Testis (tissue), 2 donors: ENCODE measurements around the gene TMPRSS11E.

Source experiments
- POLR2A ChIP-seq: fragments of 450-650 bp; IDR thresholded peaks from one replicate; pipeline ENCODE4 v1.6.1; 2017; ENCODE audit warnings: antibody characterized with exemption, mild to moderate bottlenecking, moderate library complexity
- TF ChIP-seq, protein P1 (sequence below), 3 experiments: fragments of 450-650 bp in 2 of 3; fragments of 200-600 bp in 1 of 3; sonication (generic) in 1 of 3; IDR thresholded peaks; one replicate each; pipeline ENCODE4 v1.5.1; 2016 to 2019; ENCODE audit warnings: antibody characterized with exemption in 3 of 3, mild to moderate bottlenecking in 2 of 3, moderate library complexity in 1 of 3

DNA sequence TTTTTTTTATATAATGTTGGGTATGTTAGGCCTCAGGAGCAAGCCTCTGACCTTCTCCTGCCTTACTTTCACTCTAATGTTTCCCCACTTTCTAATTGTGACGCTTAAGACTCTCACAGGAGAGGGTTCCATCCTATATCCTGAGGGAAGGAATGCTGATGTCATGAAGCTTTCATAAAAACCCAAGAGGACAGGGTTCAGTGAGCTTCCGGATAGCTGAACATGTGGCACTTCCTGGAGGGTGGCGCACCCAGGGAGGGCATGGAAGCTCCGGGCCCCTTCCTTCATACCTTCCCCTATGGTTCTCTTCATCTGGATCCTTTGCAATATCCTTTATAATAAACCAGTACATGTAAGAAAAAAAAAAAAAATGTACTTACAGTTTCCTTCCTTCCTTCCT lies 48.0 kb upstream of the TMPRSS11E start:
- TF ChIP-seq, protein P1, sequence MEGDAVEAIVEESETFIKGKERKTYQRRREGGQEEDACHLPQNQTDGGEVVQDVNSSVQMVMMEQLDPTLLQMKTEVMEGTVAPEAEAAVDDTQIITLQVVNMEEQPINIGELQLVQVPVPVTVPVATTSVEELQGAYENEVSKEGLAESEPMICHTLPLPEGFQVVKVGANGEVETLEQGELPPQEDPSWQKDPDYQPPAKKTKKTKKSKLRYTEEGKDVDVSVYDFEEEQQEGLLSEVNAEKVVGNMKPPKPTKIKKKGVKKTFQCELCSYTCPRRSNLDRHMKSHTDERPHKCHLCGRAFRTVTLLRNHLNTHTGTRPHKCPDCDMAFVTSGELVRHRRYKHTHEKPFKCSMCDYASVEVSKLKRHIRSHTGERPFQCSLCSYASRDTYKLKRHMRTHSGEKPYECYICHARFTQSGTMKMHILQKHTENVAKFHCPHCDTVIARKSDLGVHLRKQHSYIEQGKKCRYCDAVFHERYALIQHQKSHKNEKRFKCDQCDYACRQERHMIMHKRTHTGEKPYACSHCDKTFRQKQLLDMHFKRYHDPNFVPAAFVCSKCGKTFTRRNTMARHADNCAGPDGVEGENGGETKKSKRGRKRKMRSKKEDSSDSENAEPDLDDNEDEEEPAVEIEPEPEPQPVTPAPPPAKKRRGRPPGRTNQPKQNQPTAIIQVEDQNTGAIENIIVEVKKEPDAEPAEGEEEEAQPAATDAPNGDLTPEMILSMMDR (IDR thresholded peaks at IDR 0.05) = no peak
- no peak for TF ChIP-seq POLR2A
